HEK293 (cell line): ENCODE results near the gene SYS1.

Source experiments
- GLI4 ChIP-seq: fragments of 450-650 bp; formaldehyde crosslinking; IDR thresholded peaks from 2 replicates; pipeline ENCODE4 v1.5.1; 2016; ENCODE audit warnings: missing biosample characterization, missing genetic modification characterization
- GLIS2 ChIP-seq: fragments of 450-650 bp; formaldehyde crosslinking; IDR thresholded peaks from 2 replicates; pipeline ENCODE4 v1.5.1; 2016; ENCODE audit warnings: missing biosample characterization, missing genetic modification characterization
- KLF1 ChIP-seq: fragments of 450-650 bp; formaldehyde crosslinking; IDR thresholded peaks from 2 replicates; pipeline ENCODE4 v1.5.1; 2016; ENCODE audit warnings: missing biosample characterization, missing genetic modification characterization
- OVOL3 ChIP-seq: fragments of 450-650 bp; formaldehyde crosslinking; IDR thresholded peaks from 2 replicates; pipeline ENCODE4 v1.5.1; 2016; ENCODE audit warnings: missing biosample characterization, missing genetic modification characterization
- PRDM1 ChIP-seq: fragments of 450-650 bp; formaldehyde crosslinking; IDR thresholded peaks from 2 replicates; pipeline ENCODE4; 2016; ENCODE audit warnings: missing biosample characterization, missing genetic modification characterization
- RBAK ChIP-seq: fragments of 450-650 bp; formaldehyde crosslinking; IDR thresholded peaks from 2 replicates; pipeline ENCODE4 v1.5.1; 2016; ENCODE audit warnings: missing biosample characterization, missing genetic modification characterization
- SALL2 ChIP-seq: fragments of 450-650 bp; formaldehyde crosslinking; IDR thresholded peaks from 2 replicates; pipeline ENCODE4 v1.5.0; 2017; ENCODE audit warnings: missing biosample characterization, mild to moderate bottlenecking, missing genetic modification characterization, borderline replicate concordance
- SP7 ChIP-seq: fragments of 450-650 bp; formaldehyde crosslinking; IDR thresholded peaks from 2 replicates; pipeline ENCODE4 v1.5.1; 2016; ENCODE audit warnings: missing biosample characterization, missing genetic modification characterization
- TRIM28 ChIP-seq: IDR thresholded peaks from 2 replicates; pipeline ENCODE4 v1.6.1; 2011; ENCODE audit warnings: low read length, control low read depth, borderline replicate concordance
- ZNF132 ChIP-seq: fragments of 450-650 bp; formaldehyde crosslinking; IDR thresholded peaks from 2 replicates; pipeline ENCODE4 v1.5.1; 2017; ENCODE audit warnings: missing biosample characterization, missing genetic modification characterization, borderline replicate concordance
- ZNF157 ChIP-seq: fragments of 450-650 bp; formaldehyde crosslinking; IDR thresholded peaks from 2 replicates; pipeline ENCODE4 v1.5.1; 2016; ENCODE audit warnings: missing biosample characterization, missing genetic modification characterization
- ZNF19 ChIP-seq: fragments of 450-650 bp; formaldehyde crosslinking; IDR thresholded peaks from 2 replicates; pipeline ENCODE4; 2016; ENCODE audit warnings: missing biosample characterization, missing genetic modification characterization, low read depth
- ZNF335 ChIP-seq: fragments of 450-650 bp; formaldehyde crosslinking; conservative IDR thresholded peaks from 2 replicates; pipeline ENCODE4 v1.5.1; 2016; ENCODE audit warnings: missing biosample characterization, missing genetic modification characterization
- ZNF391 ChIP-seq: fragments of 450-650 bp; formaldehyde crosslinking; IDR thresholded peaks from 2 replicates; pipeline ENCODE4 v1.5.1; 2016; ENCODE audit warnings: low read depth, missing biosample characterization, missing genetic modification characterization, borderline replicate concordance
- ZNF416 ChIP-seq: fragments of 450-650 bp; formaldehyde crosslinking; IDR thresholded peaks from 2 replicates; pipeline ENCODE4 v1.5.1; 2016; ENCODE audit warnings: missing biosample characterization, missing genetic modification characterization
- ZNF544 ChIP-seq: fragments of 450-650 bp; formaldehyde crosslinking; IDR thresholded peaks from 2 replicates; pipeline ENCODE4 v1.5.0; 2017; ENCODE audit warnings: missing biosample characterization, missing genetic modification characterization
- ZNF555 ChIP-seq: fragments of 450-650 bp; formaldehyde crosslinking; conservative IDR thresholded peaks from 2 replicates; pipeline ENCODE4 v1.5.1; 2017; ENCODE audit warnings: missing biosample characterization, mild to moderate bottlenecking, missing genetic modification characterization, inconsistent platforms
- ZNF626 ChIP-seq: fragments of 450-650 bp; sonication (Bioruptor Pico); formaldehyde crosslinking; IDR thresholded peaks from 2 replicates; pipeline ENCODE4 v1.5.1; 2018; ENCODE audit warnings: missing biosample characterization, missing genetic modification characterization, inconsistent platforms
- ZNF654 ChIP-seq: fragments of 450-650 bp; formaldehyde crosslinking; IDR thresholded peaks from 2 replicates; pipeline ENCODE4 v1.5.1; 2016; ENCODE audit warnings: low read depth, missing biosample characterization, missing genetic modification characterization
- TF ChIP-seq, protein P1 (sequence below): fragments of 450-650 bp; formaldehyde crosslinking; conservative IDR thresholded peaks from 2 replicates; pipeline ENCODE4 v1.5.1; 2016; ENCODE audit warnings: low read depth, missing biosample characterization, missing genetic modification characterization
- TF ChIP-seq, protein P2 (sequence below): fragments of 450-650 bp; formaldehyde crosslinking; IDR thresholded peaks from 2 replicates; pipeline ENCODE4 v1.5.1; 2017; ENCODE audit warnings: missing biosample characterization, missing genetic modification characterization
- TF ChIP-seq, protein P3 (sequence below): fragments of 450-650 bp; formaldehyde crosslinking; IDR thresholded peaks from 2 replicates; pipeline ENCODE4; 2016; ENCODE audit warnings: missing biosample characterization, missing genetic modification characterization
- TF ChIP-seq, protein P4 (sequence below): fragments of 450-650 bp; IDR thresholded peaks from 2 replicates; pipeline ENCODE4 v1.5.1; 2018; ENCODE audit warnings: missing biosample characterization, missing genetic modification characterization
- TF ChIP-seq, protein P5 (sequence below): fragments of 450-650 bp; formaldehyde crosslinking; IDR thresholded peaks from 2 replicates; pipeline ENCODE4 v1.5.1; 2016; ENCODE audit warnings: missing biosample characterization, missing genetic modification characterization, borderline replicate concordance
- TF ChIP-seq, protein P6 (sequence below): IDR thresholded peaks from 2 replicates; pipeline ENCODE4 v1.6.1; 2011; ENCODE audit warnings: mild to moderate bottlenecking, low read depth, low read length, borderline replicate concordance

Gene SYS1

GRCh38 chr20:45341939-45342854 lies 20.8 kb upstream of the SYS1 start (continued):
- TF ChIP-seq ZNF544 (tag by site-specific recombination) = no peak
- TF ChIP-seq, protein P1, sequence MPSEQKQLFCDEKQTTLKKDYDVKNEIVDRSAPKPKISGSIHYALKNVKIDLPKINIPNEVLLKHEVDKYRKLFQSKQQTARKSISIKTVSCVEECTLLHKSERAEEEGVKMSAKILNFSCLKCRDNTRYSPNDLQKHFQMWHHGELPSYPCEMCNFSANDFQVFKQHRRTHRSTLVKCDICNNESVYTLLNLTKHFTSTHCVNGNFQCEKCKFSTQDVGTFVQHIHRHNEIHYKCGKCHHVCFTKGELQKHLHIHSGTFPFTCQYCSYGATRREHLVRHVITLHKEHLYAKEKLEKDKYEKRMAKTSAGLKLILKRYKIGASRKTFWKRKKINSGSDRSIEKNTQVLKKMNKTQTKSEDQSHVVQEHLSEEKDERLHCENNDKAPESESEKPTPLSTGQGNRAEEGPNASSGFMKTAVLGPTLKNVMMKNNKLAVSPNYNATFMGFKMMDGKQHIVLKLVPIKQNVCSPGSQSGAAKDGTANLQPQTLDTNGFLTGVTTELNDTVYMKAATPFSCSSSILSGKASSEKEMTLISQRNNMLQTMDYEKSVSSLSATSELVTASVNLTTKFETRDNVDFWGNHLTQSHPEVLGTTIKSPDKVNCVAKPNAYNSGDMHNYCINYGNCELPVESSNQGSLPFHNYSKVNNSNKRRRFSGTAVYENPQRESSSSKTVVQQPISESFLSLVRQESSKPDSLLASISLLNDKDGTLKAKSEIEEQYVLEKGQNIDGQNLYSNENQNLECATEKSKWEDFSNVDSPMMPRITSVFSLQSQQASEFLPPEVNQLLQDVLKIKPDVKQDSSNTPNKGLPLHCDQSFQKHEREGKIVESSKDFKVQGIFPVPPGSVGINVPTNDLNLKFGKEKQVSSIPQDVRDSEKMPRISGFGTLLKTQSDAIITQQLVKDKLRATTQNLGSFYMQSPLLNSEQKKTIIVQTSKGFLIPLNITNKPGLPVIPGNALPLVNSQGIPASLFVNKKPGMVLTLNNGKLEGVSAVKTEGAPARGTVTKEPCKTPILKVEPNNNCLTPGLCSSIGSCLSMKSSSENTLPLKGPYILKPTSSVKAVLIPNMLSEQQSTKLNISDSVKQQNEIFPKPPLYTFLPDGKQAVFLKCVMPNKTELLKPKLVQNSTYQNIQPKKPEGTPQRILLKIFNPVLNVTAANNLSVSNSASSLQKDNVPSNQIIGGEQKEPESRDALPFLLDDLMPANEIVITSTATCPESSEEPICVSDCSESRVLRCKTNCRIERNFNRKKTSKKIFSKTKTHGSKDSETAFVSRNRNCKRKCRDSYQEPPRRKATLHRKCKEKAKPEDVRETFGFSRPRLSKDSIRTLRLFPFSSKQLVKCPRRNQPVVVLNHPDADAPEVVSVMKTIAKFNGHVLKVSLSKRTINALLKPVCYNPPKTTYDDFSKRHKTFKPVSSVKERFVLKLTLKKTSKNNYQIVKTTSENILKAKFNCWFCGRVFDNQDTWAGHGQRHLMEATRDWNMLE = no peak
- no peak for TF ChIP-seq SALL2
- no peak for TF ChIP-seq ZNF654
- TF ChIP-seq RBAK (tag by site-specific recombination) = no peak
- TF ChIP-seq GLIS2 (tag by site-specific recombination) = peak; percentile 91
- peak; percentile 61 for TF ChIP-seq SP7 (tag by site-specific recombination)
- TF ChIP-seq ZNF132 (tag by site-specific recombination) = no peak
- TF ChIP-seq, protein P2, sequence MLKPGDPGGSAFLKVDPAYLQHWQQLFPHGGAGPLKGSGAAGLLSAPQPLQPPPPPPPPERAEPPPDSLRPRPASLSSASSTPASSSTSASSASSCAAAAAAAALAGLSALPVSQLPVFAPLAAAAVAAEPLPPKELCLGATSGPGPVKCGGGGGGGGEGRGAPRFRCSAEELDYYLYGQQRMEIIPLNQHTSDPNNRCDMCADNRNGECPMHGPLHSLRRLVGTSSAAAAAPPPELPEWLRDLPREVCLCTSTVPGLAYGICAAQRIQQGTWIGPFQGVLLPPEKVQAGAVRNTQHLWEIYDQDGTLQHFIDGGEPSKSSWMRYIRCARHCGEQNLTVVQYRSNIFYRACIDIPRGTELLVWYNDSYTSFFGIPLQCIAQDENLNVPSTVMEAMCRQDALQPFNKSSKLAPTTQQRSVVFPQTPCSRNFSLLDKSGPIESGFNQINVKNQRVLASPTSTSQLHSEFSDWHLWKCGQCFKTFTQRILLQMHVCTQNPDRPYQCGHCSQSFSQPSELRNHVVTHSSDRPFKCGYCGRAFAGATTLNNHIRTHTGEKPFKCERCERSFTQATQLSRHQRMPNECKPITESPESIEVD = no peak
- TF ChIP-seq PRDM1 (tag by site-specific recombination) = no peak
- no peak for TF ChIP-seq GLI4
- TF ChIP-seq ZNF391 (tag by site-specific recombination) = no peak
- TF ChIP-seq ZNF416 (tag by site-specific recombination) = no peak
- TF ChIP-seq, protein P3, sequence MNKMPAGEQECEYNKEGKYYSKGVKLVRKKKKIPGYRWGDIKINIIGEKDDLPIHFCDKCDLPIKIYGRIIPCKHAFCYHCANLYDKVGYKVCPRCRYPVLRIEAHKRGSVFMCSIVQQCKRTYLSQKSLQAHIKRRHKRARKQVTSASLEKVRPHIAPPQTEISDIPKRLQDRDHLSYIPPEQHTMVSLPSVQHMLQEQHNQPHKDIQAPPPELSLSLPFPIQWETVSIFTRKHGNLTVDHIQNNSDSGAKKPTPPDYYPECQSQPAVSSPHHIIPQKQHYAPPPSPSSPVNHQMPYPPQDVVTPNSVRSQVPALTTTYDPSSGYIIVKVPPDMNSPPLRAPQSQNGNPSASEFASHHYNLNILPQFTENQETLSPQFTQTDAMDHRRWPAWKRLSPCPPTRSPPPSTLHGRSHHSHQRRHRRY = no peak
- TF ChIP-seq, protein P4, sequence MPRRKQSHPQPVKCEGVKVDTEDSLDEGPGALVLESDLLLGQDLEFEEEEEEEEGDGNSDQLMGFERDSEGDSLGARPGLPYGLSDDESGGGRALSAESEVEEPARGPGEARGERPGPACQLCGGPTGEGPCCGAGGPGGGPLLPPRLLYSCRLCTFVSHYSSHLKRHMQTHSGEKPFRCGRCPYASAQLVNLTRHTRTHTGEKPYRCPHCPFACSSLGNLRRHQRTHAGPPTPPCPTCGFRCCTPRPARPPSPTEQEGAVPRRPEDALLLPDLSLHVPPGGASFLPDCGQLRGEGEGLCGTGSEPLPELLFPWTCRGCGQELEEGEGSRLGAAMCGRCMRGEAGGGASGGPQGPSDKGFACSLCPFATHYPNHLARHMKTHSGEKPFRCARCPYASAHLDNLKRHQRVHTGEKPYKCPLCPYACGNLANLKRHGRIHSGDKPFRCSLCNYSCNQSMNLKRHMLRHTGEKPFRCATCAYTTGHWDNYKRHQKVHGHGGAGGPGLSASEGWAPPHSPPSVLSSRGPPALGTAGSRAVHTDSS (tag by site-specific recombination) = no peak
- 0 out of 2 replicates have a peak, but pooled peaks have one; percentile 10 for TF ChIP-seq KLF1
- no peak for TF ChIP-seq ZNF157 (tag by site-specific recombination)
- TF ChIP-seq ZNF626 (tag by site-specific recombination) = no peak
- TF ChIP-seq, protein P5, sequence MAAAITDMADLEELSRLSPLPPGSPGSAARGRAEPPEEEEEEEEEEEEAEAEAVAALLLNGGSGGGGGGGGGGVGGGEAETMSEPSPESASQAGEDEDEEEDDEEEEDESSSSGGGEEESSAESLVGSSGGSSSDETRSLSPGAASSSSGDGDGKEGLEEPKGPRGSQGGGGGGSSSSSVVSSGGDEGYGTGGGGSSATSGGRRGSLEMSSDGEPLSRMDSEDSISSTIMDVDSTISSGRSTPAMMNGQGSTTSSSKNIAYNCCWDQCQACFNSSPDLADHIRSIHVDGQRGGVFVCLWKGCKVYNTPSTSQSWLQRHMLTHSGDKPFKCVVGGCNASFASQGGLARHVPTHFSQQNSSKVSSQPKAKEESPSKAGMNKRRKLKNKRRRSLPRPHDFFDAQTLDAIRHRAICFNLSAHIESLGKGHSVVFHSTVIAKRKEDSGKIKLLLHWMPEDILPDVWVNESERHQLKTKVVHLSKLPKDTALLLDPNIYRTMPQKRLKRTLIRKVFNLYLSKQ = no peak
- no peak for TF ChIP-seq ZNF555 (tag by site-specific recombination)
- TF ChIP-seq, protein P6, sequence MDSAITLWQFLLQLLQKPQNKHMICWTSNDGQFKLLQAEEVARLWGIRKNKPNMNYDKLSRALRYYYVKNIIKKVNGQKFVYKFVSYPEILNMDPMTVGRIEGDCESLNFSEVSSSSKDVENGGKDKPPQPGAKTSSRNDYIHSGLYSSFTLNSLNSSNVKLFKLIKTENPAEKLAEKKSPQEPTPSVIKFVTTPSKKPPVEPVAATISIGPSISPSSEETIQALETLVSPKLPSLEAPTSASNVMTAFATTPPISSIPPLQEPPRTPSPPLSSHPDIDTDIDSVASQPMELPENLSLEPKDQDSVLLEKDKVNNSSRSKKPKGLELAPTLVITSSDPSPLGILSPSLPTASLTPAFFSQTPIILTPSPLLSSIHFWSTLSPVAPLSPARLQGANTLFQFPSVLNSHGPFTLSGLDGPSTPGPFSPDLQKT = no peak
- TF ChIP-seq ZNF19 = no peak
- TF ChIP-seq ZNF335 = no peak
- TF ChIP-seq OVOL3 (tag by site-specific recombination) = no peak
- no peak for TF ChIP-seq TRIM28
